ENCODE data around the gene UGT1A7.

UGT1A7 gene

GRCh38 chr2:233816334-233816733 is 134.6 kb downstream of the UGT1A7 start:
- Histone ChIP-seq H3K9me3 (ENCODE audit: control insufficient read depth, low read length) (no peaks in the 10 kb centered on the region), H3K4me3 (ENCODE audit: low read length) (no peak overlapping the region), H3K36me3 (ENCODE audit: control insufficient read depth, insufficient read depth, low read length, severe bottlenecking) (no peaks in the 10 kb centered on the region), H3K4me1 (ENCODE audit: control insufficient read depth, insufficient read depth, low read length) (peaks cover 28% of the 10 kb centered on the region), H3K27me3 (replicated peaks; ENCODE audit: control insufficient read depth, insufficient read depth, low read length) (peaks cover 2% of the 10 kb centered on the region), H3K9ac (ENCODE audit: low read length) (peak overlapping the region; percentile 35)
- peak; percentile 15 for DNase-seq (ENCODE audit: low read depth)

DNA sequence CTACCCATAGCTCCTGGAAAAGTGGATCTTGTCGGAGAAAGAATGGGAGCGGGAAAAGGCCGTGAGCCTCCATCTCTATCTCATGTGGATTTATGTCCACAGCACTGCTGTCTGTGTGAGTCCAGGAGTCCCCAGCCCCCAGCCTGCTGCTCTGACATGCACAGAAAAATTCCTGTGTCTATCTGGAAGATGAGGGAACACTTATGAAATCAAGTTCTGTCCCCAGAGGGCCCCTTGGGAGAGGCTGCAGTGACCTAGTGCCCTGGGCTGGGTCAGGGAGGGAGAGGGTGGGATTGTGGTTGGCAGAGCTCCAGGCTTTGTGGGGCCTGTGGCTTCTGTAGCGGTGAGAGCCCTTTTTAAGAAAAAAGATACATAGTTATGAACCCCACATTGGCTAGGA is 135.1 kb downstream of the UGT1A7 start:
- H3K4me1 ChIP-seq (ENCODE audit: control insufficient read depth, insufficient read depth, low read length), result peaks cover 28% of the 10 kb centered on the region
- no peaks in the 10 kb centered on the region for H3K36me3 ChIP-seq (ENCODE audit: control insufficient read depth, insufficient read depth, low read length, severe bottlenecking)
- no peak overlapping the region for H3K4me3 ChIP-seq (ENCODE audit: low read length)
- no peaks in the 10 kb centered on the region for H3K9me3 ChIP-seq (ENCODE audit: control insufficient read depth, low read length)
- peaks cover 4% of the 10 kb centered on the region for H3K27me3 ChIP-seq (replicated peaks; ENCODE audit: control insufficient read depth, insufficient read depth, low read length)
- peak overlapping the region; percentile 35 for H3K9ac ChIP-seq (ENCODE audit: low read length)
- peak; percentile 37 for DNase-seq (ENCODE audit: low read depth)

DNA sequence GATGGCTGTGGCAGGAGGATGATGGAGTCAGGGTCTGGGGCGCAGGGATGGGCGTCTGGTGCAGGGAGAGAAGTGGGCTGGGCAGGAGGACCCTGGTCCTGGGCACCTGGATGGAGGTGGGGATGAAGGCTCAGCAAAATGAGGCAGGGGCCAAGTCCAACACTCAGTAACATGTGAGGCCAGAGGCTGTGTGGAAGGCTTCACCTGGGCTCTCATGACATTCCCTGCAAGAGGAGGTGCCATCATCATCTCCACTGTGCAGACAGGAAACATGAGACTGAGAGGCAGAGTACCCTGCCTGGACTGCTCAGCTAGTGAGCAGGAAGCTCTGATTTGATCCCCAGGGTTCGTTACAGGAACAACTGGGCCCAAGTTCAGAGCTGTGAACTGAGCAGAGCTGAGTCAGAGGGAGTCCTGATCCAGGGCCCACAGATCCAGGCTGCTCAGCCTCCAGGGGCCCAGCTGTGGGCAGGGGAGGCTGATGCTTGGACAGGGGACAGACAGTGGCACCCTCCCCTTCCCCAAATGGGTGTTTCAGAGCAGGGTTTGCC is 135.7 kb downstream of the UGT1A7 start:
- DNase-seq (ENCODE audit: low read depth), result peak; percentile 24
- Histone ChIP-seq H3K4me1 (ENCODE audit: control insufficient read depth, insufficient read depth, low read length) (peaks cover 28% of the 10 kb centered on the region), H3K36me3 (ENCODE audit: control insufficient read depth, insufficient read depth, low read length, severe bottlenecking) (no peaks in the 10 kb centered on the region), H3K4me3 (ENCODE audit: low read length) (no peak overlapping the region), H3K9me3 (ENCODE audit: control insufficient read depth, low read length) (no peaks in the 10 kb centered on the region), H3K27me3 (replicated peaks; ENCODE audit: control insufficient read depth, insufficient read depth, low read length) (peaks cover 4% of the 10 kb centered on the region), H3K9ac (ENCODE audit: low read length) (peak overlapping the region; percentile 34)

DNA sequence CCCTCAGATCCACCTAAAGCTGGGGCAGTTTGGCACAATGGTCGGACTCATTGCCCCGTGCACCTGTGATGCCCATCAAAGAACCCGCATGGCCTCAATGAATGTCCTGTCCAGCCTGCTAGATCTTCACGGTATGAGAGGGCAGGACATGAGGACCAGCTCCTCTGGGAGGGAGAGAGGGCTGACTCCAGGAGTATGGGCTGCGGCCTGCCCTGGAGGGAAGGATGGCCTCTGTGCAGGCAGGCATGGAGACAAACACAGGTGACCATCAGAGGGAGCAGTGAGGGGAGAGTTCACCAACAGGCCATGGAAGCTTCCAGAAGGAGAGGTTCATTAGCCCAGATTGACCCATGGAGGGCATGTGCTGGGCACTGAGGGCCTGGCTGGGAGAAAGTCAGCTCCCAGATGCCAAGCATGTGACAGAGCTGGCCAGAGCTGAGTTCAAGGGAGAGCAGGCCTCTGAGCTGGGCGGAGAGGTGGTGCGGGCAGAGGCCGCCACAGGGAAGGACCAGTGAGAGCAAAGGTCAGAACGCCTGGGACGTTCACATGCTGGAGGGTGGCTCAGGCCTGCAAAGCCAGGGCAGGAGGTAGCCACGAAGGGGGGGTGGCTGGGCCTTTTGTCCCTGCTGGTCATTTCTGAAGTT is 136.4 kb downstream of the UGT1A7 start:
- Histone ChIP-seq H3K27me3 (replicated peaks; ENCODE audit: control insufficient read depth, insufficient read depth, low read length) (peaks cover 4% of the 10 kb centered on the region), H3K9ac (ENCODE audit: low read length) (peak overlapping the region; percentile 34), H3K4me1 (ENCODE audit: control insufficient read depth, insufficient read depth, low read length) (peaks cover 28% of the 10 kb centered on the region), H3K9me3 (ENCODE audit: control insufficient read depth, low read length) (no peaks in the 10 kb centered on the region), H3K4me3 (ENCODE audit: low read length) (no peak overlapping the region), H3K36me3 (ENCODE audit: control insufficient read depth, insufficient read depth, low read length, severe bottlenecking) (no peaks in the 10 kb centered on the region)
- no peak for DNase-seq (ENCODE audit: low read depth)

DNA sequence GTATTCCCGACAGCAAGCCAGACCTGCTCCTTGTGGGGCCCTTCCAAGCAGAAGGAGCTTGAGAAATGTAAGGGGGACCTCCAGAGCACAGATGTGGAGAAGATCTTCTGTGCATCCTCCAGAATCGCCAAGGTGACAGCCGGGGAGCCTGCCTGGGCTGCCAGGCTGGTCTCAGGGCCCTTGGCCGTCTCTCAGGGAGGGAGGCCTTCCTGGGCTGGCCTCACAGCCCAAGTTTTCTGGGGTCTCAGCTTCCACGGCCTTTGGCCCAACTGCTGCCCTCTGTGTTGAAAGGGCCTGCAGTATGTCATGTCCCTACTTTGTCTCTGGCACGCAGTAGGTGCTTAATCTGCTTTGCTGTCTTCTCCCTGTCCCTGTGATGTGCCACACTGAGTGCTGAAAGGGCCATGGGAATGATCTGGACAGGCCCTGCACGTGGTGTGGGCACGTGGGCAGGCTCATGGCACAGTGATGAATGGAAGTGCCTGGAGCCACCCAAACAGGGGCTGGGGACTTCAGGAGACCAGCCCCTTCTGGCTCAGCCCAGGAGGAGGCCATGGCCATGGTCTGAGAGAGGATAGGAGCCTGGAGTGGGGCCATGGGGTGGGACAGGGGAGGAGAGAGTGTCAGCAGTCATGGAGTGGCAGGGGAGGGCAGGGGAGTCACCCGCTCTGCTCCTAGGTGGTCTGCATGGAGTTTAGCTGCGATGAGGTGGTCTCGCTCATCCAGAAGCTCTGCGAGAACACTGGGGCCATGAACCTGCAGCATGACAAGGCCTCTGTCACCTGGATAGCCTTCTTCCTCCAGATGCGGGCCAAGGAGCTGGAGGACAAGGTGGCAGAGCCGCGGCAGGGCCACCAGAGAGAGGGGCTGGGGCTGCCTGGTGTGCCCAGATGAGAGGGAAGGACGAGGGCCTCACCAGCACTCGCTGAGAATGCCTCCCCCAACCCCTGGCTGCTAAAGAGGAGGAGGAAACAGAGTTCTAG is 137.2 kb downstream of the UGT1A7 start:
- no peak for DNase-seq (ENCODE audit: low read depth)

GRCh38 chr2:233819884-233820773 is 138.4 kb downstream of the UGT1A7 start:
- peak; percentile 11 for DNase-seq (ENCODE audit: low read depth)
- Histone ChIP-seq H3K36me3 (ENCODE audit: control insufficient read depth, insufficient read depth, low read length, severe bottlenecking) (no peaks in the 10 kb centered on the region), H3K4me1 (ENCODE audit: control insufficient read depth, insufficient read depth, low read length) (peaks cover 28% of the 10 kb centered on the region), H3K27me3 (replicated peaks; ENCODE audit: control insufficient read depth, insufficient read depth, low read length) (peaks cover 4% of the 10 kb centered on the region), H3K4me3 (ENCODE audit: low read length) (no peak overlapping the region), H3K9ac (ENCODE audit: low read length) (no peak overlapping the region), H3K9me3 (ENCODE audit: control insufficient read depth, low read length) (no peaks in the 10 kb centered on the region)

More for the DNA sequence above, 137.2 kb downstream of the UGT1A7 start:
- H3K9me3 ChIP-seq (ENCODE audit: control insufficient read depth, low read length), result no peaks in the 10 kb centered on the region
- no peaks in the 10 kb centered on the region for H3K36me3 ChIP-seq (ENCODE audit: control insufficient read depth, insufficient read depth, low read length, severe bottlenecking)
- H3K9ac ChIP-seq (ENCODE audit: low read length), result no peak overlapping the region
- no peak overlapping the region for H3K4me3 ChIP-seq (ENCODE audit: low read length)
- H3K4me1 ChIP-seq (ENCODE audit: control insufficient read depth, insufficient read depth, low read length), result peaks cover 28% of the 10 kb centered on the region
- peaks cover 4% of the 10 kb centered on the region for H3K27me3 ChIP-seq (replicated peaks; ENCODE audit: control insufficient read depth, insufficient read depth, low read length)

DNA sequence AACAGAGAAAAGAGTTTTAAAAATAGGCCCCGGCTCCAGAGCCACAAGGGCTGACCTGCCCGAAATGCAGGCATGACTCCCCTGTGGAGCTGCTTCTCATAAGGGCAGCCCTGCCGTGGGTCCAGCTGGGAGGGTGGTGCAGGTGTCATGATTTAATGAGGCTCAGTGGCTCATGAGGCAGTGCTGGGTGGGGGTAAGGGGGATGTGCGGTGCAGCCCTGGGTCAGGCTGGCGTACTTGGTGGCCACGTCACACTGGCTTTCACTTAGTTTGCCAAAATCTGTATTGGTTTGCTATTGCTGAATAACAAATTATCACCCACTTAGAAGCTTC is 139.0 kb downstream of the UGT1A7 start:
- no peaks in the 10 kb centered on the region for H3K36me3 ChIP-seq (ENCODE audit: control insufficient read depth, insufficient read depth, low read length, severe bottlenecking)
- no peak for DNase-seq (ENCODE audit: low read depth)
- peaks cover 28% of the 10 kb centered on the region for H3K4me1 ChIP-seq (ENCODE audit: control insufficient read depth, insufficient read depth, low read length)
- H3K9me3 ChIP-seq (ENCODE audit: control insufficient read depth, low read length), result no peaks in the 10 kb centered on the region
- H3K4me3 ChIP-seq (ENCODE audit: low read length), result no peak overlapping the region
- peaks cover 4% of the 10 kb centered on the region for H3K27me3 ChIP-seq (replicated peaks; ENCODE audit: control insufficient read depth, insufficient read depth, low read length)
- no peak overlapping the region for H3K9ac ChIP-seq (ENCODE audit: low read length)

DNA sequence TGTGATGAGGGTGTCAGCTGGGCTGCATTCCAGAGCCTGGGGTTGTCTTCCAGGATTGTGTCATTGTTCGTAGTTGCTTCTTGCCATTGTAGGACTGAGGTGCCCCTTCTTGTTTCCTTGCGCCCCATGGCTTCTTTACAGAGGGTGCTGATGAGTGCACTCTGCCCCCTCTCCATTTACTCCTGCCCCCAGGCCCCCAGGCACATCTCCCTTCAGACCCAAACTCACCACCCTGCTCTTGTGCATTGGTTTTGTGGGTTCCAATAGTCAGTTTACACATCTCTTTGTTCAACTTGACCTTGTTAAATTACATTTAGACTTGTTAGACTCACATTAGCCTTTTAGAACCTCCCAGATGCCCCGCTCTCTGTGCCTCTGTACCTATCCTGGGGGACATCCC is 139.5 kb downstream of the UGT1A7 start:
- Histone ChIP-seq H3K4me1 (ENCODE audit: control insufficient read depth, insufficient read depth, low read length) (peaks cover 25% of the 10 kb centered on the region), H3K27me3 (replicated peaks; ENCODE audit: control insufficient read depth, insufficient read depth, low read length) (peaks cover 4% of the 10 kb centered on the region), H3K9me3 (ENCODE audit: control insufficient read depth, low read length) (peaks cover under 1% of the 10 kb centered on the region), H3K4me3 (ENCODE audit: low read length) (no peak overlapping the region), H3K36me3 (ENCODE audit: control insufficient read depth, insufficient read depth, low read length, severe bottlenecking) (no peaks in the 10 kb centered on the region), H3K9ac (ENCODE audit: low read length) (no peak overlapping the region)
- DNase-seq (ENCODE audit: low read depth), result no peak

DNA sequence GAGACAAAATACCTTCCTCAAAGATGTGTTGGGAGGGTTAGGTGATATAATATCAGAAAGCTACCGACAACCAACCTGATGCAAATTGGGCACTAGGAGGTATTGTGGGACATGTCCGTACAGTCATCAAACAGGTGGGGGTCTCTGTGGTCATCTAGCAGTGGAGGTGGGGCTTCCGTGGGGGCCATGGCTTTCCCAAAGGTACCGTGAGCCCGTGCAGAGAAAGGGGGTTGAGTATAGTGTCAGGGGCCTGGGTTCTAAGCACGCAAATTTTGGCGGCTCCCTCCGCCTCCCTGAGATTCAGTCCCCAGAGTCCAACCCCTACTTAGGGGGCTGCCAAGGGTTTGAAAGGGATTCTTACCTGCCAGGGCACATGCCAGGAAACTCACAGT is 140.0 kb downstream of the UGT1A7 start:
- H3K4me3 ChIP-seq (ENCODE audit: low read length), result no peak overlapping the region
- H3K9ac ChIP-seq (ENCODE audit: low read length), result no peak overlapping the region
- H3K36me3 ChIP-seq (ENCODE audit: control insufficient read depth, insufficient read depth, low read length, severe bottlenecking), result no peaks in the 10 kb centered on the region
- peaks cover 4% of the 10 kb centered on the region for H3K27me3 ChIP-seq (replicated peaks; ENCODE audit: control insufficient read depth, insufficient read depth, low read length)
- no peak for DNase-seq (ENCODE audit: low read depth)
- peaks cover 6% of the 10 kb centered on the region for H3K9me3 ChIP-seq (ENCODE audit: control insufficient read depth, low read length)
- H3K4me1 ChIP-seq (ENCODE audit: control insufficient read depth, insufficient read depth, low read length), result peaks cover 20% of the 10 kb centered on the region

DNA sequence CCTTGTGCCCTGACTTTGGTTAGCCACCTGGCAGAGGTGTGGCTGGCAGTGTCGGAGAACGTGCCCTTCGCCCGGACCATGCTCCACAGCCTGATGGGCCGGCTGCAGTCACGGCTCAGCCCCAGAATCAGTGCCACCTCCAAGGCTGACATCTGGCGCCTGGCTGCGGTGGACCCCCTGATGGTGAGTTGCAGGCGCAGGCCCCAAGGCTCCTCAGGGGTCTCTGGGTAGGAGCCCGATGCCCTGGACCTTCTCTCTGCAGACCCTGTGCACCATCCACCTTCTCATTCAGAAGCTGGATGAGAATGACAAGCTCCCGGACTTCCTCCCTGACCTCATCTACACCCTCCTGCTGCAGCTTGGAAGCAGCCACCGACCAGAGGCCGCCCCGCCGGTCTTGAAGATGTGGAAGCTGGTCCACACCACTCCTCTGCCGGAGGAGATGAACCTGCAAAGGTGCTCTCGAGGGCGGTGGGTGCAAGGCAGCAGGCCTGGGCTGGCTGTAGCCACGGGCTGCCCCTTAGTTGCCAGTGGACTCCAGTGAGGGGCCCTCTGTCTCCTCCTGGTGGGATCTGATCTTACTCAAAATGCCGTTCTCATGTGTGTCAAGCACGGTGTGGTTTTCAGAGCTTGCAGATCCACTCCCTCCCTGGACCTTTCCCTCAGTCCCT is 140.5 kb downstream of the UGT1A7 start:
- H3K9me3 ChIP-seq (ENCODE audit: control insufficient read depth, low read length), result peaks cover 8% of the 10 kb centered on the region
- no peak overlapping the region for H3K9ac ChIP-seq (ENCODE audit: low read length)
- peaks cover 15% of the 10 kb centered on the region for H3K4me1 ChIP-seq (ENCODE audit: control insufficient read depth, insufficient read depth, low read length)
- no peak overlapping the region for H3K4me3 ChIP-seq (ENCODE audit: low read length)
- H3K27me3 ChIP-seq (replicated peaks; ENCODE audit: control insufficient read depth, insufficient read depth, low read length), result peaks cover 4% of the 10 kb centered on the region
- DNase-seq (ENCODE audit: low read depth), result no peak
- no peaks in the 10 kb centered on the region for H3K36me3 ChIP-seq (ENCODE audit: control insufficient read depth, insufficient read depth, low read length, severe bottlenecking)
